Measurements from ENCODE around the gene LDB2. TPM values are rescaled to one million over a fixed set of nuclear protein-coding genes. Genes with fewer than 3 reads are reported as not detected.

Gene LDB2
- total RNA-seq, 1 experiment from 2014 or later: not detected

GRCh38 chr4:16844816-16845586 lies 53.4 kb downstream of the LDB2 start:
- Mint-ChIP-seq H3K4me3 (ENCODE audit: low read depth, unreplicated experiment) (no peak overlapping the region), H3K36me3 (ENCODE audit: insufficient read depth, unreplicated experiment) (no peaks in the 10 kb centered on the region), H3K27me3 (ENCODE audit: unreplicated experiment) (no peaks in the 10 kb centered on the region), H3K9me3 (ENCODE audit: low read depth, unreplicated experiment) (peaks cover 4% of the 10 kb centered on the region), H3K4me1 (ENCODE audit: low read depth, unreplicated experiment) (no peaks in the 10 kb centered on the region), H3K27ac (ENCODE audit: unreplicated experiment) (no peak overlapping the region)
- no peak for DNase-seq
- intact Hi-C loops (cut with micrococcal nuclease; ENCODE audit: unreplicated experiment): no loop called here
- no peak for TF ChIP-seq CTCF (IDR thresholded peaks at IDR 0.05; ENCODE audit: unreplicated experiment)
- BruUV-seq (replicated peaks): no TSS peak
- CTCF ChIA-PET: no interaction called here

- Mint-ChIP-seq H3K4me1 (ENCODE audit: low read depth, unreplicated experiment) (no peaks in the 10 kb centered on the region), H3K27ac (ENCODE audit: unreplicated experiment) (no peak overlapping the region), H3K36me3 (ENCODE audit: insufficient read depth, unreplicated experiment) (no peaks in the 10 kb centered on the region), H3K9me3 (ENCODE audit: low read depth, unreplicated experiment) (peaks cover under 1% of the 10 kb centered on the region), H3K4me3 (ENCODE audit: low read depth, unreplicated experiment) (no peak overlapping the region), H3K27me3 (ENCODE audit: unreplicated experiment) (no peaks in the 10 kb centered on the region)
- DNase-seq: no peak
- no TSS peak for BruUV-seq (replicated peaks)
- intact Hi-C loops (cut with micrococcal nuclease; ENCODE audit: unreplicated experiment): no loop called here
- TF ChIP-seq CTCF (IDR thresholded peaks at IDR 0.05; ENCODE audit: unreplicated experiment): no peak
- CTCF ChIA-PET: no interaction called here
Observed at GRCh38 chr4:16843831-16844508, 54.5 kb downstream of the LDB2 start.

GRCh38 chr4:16838226-16838875 lies 60.1 kb downstream of the LDB2 start:
- BruUV-seq (replicated peaks): no TSS peak
- CTCF ChIA-PET: no interaction called here
- intact Hi-C loops (cut with micrococcal nuclease; ENCODE audit: unreplicated experiment): no loop called here
- Mint-ChIP-seq H3K27ac (ENCODE audit: unreplicated experiment) (no peak overlapping the region), H3K9me3 (ENCODE audit: low read depth, unreplicated experiment) (no peaks in the 10 kb centered on the region), H3K4me3 (ENCODE audit: low read depth, unreplicated experiment) (no peak overlapping the region), H3K36me3 (ENCODE audit: insufficient read depth, unreplicated experiment) (no peaks in the 10 kb centered on the region), H3K4me1 (ENCODE audit: low read depth, unreplicated experiment) (no peaks in the 10 kb centered on the region), H3K27me3 (ENCODE audit: unreplicated experiment) (no peaks in the 10 kb centered on the region)
- DNase-seq: no peak
- TF ChIP-seq CTCF (IDR thresholded peaks at IDR 0.05; ENCODE audit: unreplicated experiment): no peak

- no TSS peak for BruUV-seq (replicated peaks)
- DNase-seq: no peak
- Mint-ChIP-seq H3K4me3 (ENCODE audit: low read depth, unreplicated experiment) (no peak overlapping the region), H3K4me1 (ENCODE audit: low read depth, unreplicated experiment) (no peaks in the 10 kb centered on the region), H3K27ac (ENCODE audit: unreplicated experiment) (no peak overlapping the region), H3K9me3 (ENCODE audit: low read depth, unreplicated experiment) (no peaks in the 10 kb centered on the region), H3K27me3 (ENCODE audit: unreplicated experiment) (no peaks in the 10 kb centered on the region), H3K36me3 (ENCODE audit: insufficient read depth, unreplicated experiment) (no peaks in the 10 kb centered on the region)
- intact Hi-C loops (cut with micrococcal nuclease; ENCODE audit: unreplicated experiment): no loop called here
- CTCF ChIA-PET: no interaction called here
- no peak for TF ChIP-seq CTCF (IDR thresholded peaks at IDR 0.05; ENCODE audit: unreplicated experiment)
Observed at GRCh38 chr4:16837475-16837874, 61.0 kb downstream of the LDB2 start.

Data from Calu3 (cell line).